Measurements from ENCODE around the gene NCOA1.
"Not testable (repeated sequence)": the region's sequence is repeated elsewhere in the genome, so short reads cannot be mapped to it uniquely, and the experiment has no call there.

NCOA1 gene

GRCh38 chr2:24542269-24542872 lies 51.3 kb downstream of the NCOA1 start:
- DNase-seq, result no peak

GRCh38 chr2:24543252-24543651 lies 52.2 kb downstream of the NCOA1 start:
- DNase-seq, result no peak

- DNase-seq, result no peak
These were observed 53.5 kb downstream of the NCOA1 start for GRCh38 chr2:24544456-24545115.

- DNase-seq, result no peak
These were observed 55.6 kb downstream of the NCOA1 start for GRCh38 chr2:24546669-24547068.

- no peak for DNase-seq
These were observed 57.0 kb downstream of the NCOA1 start for GRCh38 chr2:24548058-24548457.

- DNase-seq, result not testable (repeated sequence)
These were observed 59.2 kb downstream of the NCOA1 start for GRCh38 chr2:24550301-24550700.

- DNase-seq, result no peak
These were observed 60.0 kb downstream of the NCOA1 start for GRCh38 chr2:24551016-24551415.

- DNase-seq, result no peak
These were observed 61.8 kb downstream of the NCOA1 start for GRCh38 chr2:24552836-24553235.

- no peak for DNase-seq
These were observed 67.9 kb downstream of the NCOA1 start for GRCh38 chr2:24558781-24559472.

GRCh38 chr2:24559473-24560113 lies 68.5 kb downstream of the NCOA1 start:
- DNase-seq, result no peak

GRCh38 chr2:24565537-24565936 lies 74.5 kb downstream of the NCOA1 start:
- DNase-seq, result no peak

GRCh38 chr2:24566209-24566608 lies 75.2 kb downstream of the NCOA1 start:
- DNase-seq, result no peak

- no peak for DNase-seq
These were observed 75.6 kb downstream of the NCOA1 start for GRCh38 chr2:24566630-24567029.

- no peak for DNase-seq
These were observed 77.5 kb downstream of the NCOA1 start for GRCh38 chr2:24568551-24568950.

- DNase-seq, result not testable (repeated sequence)
These were observed 78.5 kb downstream of the NCOA1 start for GRCh38 chr2:24569565-24569964.

GRCh38 chr2:24570225-24570624 lies 79.2 kb downstream of the NCOA1 start:
- no peak for DNase-seq

GRCh38 chr2:24571828-24572442 lies 80.9 kb downstream of the NCOA1 start:
- no peak for DNase-seq

GRCh38 chr2:24576146-24576545 lies 85.1 kb downstream of the NCOA1 start:
- DNase-seq, result no peak

GRCh38 chr2:24576617-24577016 lies 85.6 kb downstream of the NCOA1 start:
- no peak for DNase-seq

- DNase-seq, result no peak
These were observed 86.4 kb downstream of the NCOA1 start for GRCh38 chr2:24577481-24577880.

GRCh38 chr2:24579053-24579803 lies 88.2 kb downstream of the NCOA1 start:
- DNase-seq, result no peak

GRCh38 chr2:24580561-24580960 lies 89.5 kb downstream of the NCOA1 start:
- DNase-seq, result no peak

GRCh38 chr2:24581971-24582370 lies 90.9 kb downstream of the NCOA1 start:
- DNase-seq, result not testable (repeated sequence)

Data from NCI-H2081 treated with DMSO at 0.1 percent for 48 hours (cell line).